HG03565 (cell line): Measurements from ENCODE around the gene CRY2.

Experiments used
- ATAC-seq: cut with Tn5 transposase; IDR thresholded peaks from one replicate; pipeline ENCODE4 v1.9.1; 2021; ENCODE audit warnings: mild to moderate bottlenecking, moderate library complexity; ENCODE audit not compliant: unreplicated experiment

CRY2 gene

DNA sequence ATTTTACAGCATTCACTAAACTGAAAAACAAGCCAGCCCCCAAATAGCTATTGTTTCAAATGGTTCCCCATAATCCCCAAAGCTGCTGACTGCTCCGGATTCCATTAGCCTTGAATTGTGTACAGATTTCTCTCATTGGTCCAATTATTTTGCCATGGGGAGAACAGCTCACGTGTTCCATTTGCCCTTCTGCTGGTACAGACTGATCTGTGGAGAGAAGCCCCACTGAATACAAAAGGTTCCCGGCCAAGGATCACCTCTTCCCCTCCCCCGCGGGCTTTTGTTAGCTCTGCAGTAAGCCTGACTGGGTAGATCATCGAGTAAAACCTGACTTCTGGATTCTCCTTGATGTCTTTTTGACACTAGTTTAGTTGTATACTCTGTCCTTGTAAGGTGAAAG lies 29.1 kb downstream of the CRY2 start:
- ATAC-seq: no peak

DNA sequence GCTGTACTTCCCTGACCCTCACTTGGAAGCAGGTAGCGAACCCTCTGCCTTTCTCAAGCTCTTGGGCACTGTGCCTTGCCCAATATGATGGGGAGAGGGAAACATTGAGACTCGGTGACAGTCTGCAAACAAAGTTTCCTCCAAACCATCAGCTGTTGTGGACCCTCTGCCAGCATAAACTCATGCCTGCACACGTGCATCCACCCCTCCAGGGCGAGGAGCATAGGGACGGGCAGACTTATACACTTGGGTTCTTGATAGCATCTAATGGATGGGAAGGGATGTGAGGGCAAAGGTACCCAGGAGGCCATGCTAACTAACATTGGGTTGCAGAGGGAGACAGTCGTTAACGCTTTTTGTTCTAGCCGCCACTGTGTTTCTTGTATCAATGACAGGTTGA lies 29.9 kb downstream of the CRY2 start:
- ATAC-seq: no peak

GRCh38 chr11:45877845-45878244 lies 30.6 kb downstream of the CRY2 start:
- ATAC-seq: no peak

DNA sequence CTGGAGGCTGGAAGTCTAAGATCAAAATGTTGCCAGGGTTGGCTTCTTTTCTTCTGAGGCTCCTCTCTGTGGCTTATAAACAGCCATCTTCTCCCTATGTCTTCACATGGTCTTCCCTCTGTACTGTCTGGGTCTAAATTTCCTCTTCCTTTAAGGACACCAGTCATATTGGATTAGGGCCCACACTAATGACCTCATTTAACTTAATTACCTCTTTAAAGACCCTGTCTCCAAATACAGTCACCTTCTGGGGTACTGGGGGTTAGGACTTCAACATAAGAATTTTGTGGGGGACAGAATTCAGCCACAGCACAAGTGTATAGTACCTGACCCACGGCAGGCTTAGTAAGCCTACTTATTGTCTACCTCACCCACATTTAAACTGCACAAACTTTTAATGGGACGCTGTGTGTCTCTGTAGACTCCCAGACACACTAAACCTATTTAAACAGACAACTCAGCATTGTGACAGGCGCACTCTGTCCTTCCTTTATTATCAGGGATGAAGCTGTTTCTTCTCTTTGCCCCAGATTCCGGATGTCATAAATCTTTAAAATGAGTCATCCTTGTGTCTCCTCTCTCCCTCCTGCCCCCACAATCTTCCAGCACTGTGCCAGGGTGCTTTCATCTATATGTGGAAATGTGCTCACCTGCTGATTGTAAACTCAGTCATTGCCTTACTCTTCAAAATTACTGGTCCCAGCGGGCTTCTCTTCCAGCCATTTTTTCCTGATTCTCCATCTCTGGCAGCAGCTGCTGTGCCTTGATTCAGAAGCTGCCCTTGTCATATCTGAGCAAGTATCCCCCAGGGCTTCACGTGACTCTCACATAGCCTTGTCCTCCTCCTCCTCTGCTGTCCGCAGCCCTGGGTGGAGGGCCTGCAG lies 32.8 kb downstream of the CRY2 start:
- ATAC-seq: no peak

DNA sequence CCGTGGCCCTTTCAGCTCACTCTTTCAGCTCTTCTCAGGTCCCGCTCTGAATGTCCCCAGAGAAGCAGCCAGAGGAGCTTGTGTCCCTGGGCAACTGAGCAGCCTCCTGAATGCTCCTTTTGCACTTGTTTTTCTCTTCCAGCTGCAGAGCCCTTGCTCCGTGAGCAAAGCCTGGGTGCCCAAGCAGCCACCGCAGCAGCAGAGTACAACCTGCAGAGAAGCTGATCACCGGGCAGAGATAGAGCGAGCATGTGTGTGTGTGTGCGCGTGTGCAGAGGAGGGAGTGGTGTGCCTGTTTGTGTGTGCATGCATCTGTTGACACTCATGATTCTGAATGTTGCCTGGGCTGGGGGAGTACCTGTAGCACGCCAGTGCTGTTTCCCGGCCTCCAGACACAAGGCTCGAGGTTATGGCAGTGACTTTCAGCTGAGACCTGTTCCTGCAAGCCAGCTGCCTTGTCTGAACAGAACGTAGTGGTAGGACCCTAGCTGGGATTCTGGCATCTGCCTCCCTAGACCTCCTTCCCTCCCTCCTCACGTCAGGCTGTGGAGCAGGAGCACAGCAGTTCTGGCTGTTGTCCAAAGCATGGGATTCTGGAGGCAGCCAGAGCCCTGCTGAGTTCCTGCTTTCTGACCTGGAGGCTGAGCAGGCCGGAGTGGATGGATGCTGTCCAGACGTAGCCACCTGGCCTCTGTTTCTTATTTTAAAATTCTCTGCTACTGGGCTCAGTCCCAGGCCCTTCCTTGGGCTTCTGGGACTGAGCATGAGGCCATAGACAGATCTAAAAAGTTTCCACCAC lies 33.7 kb downstream of the CRY2 start:
- no peak for ATAC-seq

DNA sequence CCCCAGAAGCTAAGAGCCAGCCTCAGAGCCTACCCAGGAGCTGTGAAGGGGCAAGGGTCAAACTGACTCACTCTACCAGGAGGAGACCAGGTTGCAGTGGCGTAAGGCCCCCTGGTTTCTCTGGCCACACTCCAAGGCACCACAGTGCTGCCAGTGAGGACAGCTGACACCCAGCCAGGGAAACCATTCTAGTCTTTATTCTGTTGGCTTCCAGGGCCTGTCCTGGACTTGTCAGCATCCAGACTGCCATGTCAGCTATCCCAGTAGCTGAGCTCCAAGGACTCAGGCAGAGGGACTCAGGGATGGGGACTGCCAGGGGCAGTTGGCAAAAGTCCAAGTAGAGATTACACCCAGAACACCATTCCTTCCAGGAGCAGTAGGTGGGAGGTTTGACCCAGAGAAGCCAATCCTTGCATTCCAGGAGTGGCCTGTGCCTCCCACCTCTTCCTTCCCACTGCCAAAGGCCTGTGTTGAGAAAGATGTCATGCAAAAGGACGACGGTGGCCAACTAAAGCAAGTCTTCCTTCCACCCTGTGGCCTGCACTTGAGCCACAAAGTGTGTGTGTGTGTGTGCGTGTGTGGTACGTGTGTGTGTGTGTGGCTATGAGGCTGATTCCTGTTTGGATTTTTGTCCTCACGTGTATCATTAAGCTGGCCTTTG lies 34.6 kb downstream of the CRY2 start:
- no peak for ATAC-seq

DNA sequence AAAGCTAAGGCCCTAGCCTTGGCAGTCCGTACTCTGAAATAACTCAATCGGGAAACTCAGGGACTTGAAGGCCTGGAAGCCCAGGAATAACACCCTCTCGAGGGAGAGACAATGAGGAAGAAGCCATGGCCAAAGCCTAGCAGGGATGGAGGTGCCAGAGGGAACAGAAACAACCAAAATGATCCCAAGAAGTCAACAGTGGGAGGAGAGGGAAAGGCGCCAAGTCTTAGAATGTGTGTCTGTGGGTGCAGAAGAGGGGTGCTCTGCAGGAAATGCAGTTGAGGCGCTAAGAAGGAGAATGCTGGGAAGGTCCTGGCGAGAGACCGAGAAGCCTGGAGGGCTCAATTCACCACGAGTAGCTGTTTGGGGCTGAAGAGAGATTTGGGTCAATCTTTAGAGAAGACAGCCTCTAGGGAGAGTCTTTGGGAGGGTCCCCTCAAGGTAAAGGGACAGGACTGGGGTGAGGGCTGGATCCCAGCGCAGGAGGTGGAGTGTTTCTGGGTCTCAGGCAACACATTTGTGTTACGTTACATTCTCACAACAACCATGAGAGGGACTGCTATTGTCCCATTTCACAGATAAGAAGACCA lies 37.4 kb downstream of the CRY2 start:
- no peak for ATAC-seq

DNA sequence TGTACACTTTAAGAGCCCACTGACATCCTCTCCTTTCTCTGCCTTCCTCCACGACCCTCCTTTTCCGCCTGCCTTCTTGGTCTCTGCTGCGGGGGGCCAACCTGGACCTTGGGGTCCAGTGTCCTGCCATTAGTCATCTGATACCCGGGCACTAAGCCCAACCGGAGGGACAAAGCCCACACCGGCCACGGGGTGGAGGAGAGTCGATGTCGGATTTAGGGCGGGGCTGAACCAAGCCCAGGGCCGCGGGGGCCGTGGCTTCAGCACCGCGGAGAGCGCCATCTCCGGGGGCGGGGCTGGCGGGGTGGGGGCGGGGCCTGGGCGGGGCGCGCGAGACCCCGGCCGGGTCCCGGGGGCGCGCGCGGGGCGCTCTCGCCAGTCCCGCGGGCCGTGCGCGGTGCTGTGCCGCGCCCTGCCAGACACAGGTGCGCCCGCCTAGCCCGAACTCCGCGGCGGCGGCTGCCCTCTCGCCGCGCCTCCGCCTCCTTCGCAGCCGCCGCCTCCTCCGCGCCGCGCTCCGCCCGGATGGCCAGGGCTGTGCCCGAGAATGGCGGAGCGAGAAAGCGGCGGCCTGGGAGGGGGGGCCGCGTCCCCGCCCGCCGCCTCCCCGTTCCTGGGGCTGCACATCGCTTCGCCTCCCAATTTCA lies 38.1 kb downstream of the CRY2 start, which contains the start of gene MAPK8IP1:
MAPK8IP1 (plus strand) TSS at position 378 of the 647 bp plus-strand sequence; CDS start at position 548, 170 bp downstream.
- no peak for ATAC-seq

DNA sequence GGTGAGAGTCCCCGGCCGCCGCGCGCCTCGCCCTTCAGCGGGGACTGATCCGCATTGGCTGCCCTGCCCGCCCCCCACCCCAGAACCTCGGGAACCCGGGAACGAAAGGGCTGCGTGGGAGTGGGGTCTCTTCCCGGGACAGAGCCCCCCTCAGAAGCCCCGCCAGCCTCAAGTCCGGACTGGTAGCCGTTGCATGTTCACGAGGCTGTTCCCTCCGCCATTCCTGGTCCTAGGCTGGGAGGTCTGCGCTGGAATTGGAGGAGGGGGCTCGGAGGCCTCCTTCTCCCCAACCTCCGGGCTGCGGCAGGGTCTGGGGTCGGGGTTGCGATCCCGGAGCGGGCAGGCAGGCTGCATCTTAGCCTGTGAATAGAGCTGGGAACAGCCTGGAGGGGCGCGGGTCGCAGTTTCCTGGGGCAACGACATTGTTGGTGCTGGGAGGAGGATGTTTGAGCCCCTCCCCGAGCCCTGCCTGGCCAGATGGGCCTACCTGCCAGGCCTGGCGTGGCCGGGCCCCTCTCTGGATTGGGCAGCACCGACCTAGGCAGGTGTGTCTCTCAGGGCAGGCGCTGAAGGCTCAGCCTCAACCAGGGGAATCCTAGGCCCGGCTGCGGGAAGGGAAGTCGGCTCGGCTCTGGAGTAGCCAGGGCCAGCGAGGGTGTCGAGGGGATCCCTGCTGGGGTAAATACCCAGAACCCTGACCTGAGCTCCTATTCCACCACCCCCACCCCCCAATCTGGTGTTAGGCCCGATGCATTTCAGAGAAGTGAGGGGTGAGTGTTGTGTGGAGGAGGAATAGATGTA lies 38.8 kb downstream of the CRY2 start:
- no peak for ATAC-seq

DNA sequence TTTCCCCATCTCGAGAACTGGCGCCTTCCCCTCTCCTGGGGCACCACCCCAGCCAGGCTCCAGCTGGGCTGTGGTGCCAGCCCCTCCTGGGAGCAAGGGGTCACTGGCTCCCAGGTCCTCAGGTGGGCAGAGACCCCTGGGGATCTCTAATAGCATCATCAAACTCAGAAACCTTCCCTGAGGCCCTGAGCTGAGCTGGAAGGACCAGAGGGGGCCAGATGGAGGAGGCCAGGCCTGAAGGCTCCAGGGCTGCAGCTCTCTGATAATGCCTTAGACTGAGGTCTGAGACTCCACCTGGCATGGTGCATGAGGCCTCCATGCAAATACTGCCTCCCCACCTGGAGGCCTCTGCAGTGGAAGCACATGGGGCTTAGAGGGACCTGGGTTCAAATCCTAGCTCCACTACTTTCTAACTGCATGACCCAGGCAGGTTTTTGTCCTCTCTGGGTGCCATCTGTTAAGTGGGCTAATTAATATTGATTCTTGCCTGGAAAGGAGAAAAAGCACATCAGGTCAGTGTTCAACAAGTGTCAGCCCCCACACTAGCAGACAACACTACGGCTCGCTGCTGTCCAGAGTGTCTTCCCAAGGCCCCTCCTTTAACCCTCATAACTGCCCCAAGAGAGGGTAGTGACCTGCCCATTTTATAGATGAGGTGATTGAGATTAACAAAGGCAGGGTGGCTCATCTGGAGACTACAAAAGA lies 39.7 kb downstream of the CRY2 start:
- no peak for ATAC-seq

- no peak for ATAC-seq
Observed at GRCh38 chr11:45887587-45887986, 40.3 kb downstream of the CRY2 start.

- no peak for ATAC-seq
Observed at GRCh38 chr11:45889555-45889954, 42.3 kb downstream of the CRY2 start.

DNA sequence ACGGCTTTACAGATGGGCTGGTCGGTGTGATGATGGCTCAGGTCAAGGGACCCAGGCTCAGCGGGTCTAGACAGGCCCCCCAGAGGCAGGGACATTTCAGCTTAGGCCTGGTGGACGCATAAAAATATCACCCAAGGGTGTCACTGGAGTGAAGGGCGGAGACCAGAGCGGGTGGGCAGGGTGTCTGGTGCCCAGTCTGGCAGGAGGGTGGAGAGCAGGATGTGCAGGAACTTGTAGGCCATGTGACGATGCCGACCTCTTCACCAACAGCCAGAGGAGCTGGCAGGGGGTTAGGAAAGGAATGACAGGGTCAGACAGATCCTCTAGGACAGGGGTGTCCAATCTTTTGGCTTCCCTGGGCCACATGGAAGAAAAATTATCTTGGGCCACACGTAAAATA lies 42.7 kb downstream of the CRY2 start:
- ATAC-seq: no peak

- no peak for ATAC-seq
Observed at GRCh38 chr11:45890886-45891550, 43.7 kb downstream of the CRY2 start.

GRCh38 chr11:45892856-45893255 lies 45.6 kb downstream of the CRY2 start:
- ATAC-seq: no peak

DNA sequence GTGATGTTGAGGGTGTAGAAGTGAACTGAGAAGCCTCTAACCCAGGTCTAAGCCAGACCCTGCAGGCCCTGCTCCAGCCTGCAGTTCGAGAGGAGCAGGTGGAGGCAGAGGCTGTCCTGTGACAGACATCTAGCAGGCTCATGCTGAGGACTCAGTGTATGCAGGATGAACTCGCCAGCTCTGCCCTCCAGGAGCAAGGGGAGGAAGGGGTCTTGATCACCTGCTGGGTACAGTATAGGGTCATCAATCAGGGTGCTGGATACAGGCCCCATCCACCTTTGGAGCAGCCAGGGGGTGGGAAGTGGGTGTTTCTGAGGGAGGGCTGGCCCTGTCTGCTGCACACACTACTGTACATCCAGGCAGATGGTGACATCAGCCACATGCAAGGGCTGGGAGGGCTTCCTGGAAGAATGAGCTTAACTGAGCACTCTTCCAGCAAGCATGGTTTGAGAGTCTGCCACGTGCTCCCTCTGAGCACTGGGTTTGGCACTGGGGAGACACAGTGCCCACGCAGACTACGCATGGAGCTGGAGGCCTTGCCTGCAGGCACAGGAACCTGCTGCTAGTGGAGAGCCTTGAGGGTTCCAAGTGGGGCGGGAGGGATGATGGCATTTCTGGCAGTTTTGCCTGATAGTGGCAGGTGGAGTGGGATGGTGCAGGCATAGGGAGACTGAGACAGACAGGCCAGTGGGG lies 47.4 kb downstream of the CRY2 start:
- ATAC-seq: no peak

DNA sequence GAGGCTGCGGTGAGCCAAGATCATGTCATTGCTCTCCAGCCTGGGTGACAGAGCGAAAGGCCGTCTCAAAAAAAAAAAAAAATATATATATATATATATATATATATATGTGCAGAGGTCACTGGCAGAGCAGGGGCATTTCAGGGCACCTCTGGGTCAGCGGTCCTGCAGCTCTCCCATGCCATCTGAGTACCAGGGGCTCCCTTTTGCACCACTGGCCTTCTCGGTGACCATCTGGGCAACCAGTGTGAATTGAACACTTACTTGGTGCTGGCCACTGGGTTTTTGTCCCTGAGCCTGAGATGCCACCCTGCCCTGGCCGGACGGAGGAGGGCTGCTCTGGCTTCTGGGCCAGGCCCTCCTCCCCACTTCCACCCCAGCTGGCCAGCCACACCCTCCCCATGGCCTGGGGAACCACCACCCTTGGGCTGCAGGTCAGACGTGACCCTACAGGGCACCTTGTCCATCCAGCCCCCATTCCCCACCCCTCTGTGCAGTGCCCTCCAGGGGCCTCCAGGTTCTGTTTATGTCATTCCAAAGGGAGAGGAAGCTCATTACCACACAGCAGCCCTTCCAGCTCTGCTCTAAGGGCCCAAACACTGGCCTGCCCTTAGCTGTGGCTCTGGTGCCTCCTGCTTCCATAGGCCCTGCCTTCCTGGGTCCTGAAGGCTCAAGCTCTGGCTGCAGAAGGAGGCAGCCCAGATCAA lies 48.4 kb downstream of the CRY2 start:
- ATAC-seq: no peak
